ENCODE measurements around the gene BRIP1. TPM values are rescaled to one million over a fixed set of nuclear protein-coding genes. Genes with fewer than 3 reads are reported as not detected.

The BRIP1 gene
- total RNA-seq, 1 donor from 2014 or later, result 6.4 TPM

- DNase-seq (ENCODE audit: low read depth) (no peak), FAIRE-seq (no peak)
- no peak overlapping the region for H3K9ac ChIP-seq (ENCODE audit: low read length)
- H3K4me2 ChIP-seq (ENCODE audit: low read length), result no peak overlapping the region
- no peaks in the 10 kb centered on the region for H3K79me2 ChIP-seq (ENCODE audit: insufficient read depth, low read length)
- no peaks in the 10 kb centered on the region for H3K9me3 ChIP-seq (ENCODE audit: insufficient read depth, low read depth, low read length)
- no peaks in the 10 kb centered on the region for H3K27me3 ChIP-seq (ENCODE audit: insufficient read depth, low read length)
- peaks cover 7% of the 10 kb centered on the region for H3K36me3 ChIP-seq (ENCODE audit: insufficient read depth, low read length)
- TF ChIP-seq CTCF (IDR thresholded peaks at IDR 0.05; ENCODE audit: insufficient read depth, low read depth, low read length), result no peak
- no peak for TF ChIP-seq EZH2 (IDR thresholded peaks at IDR 0.05; ENCODE audit: insufficient read depth, low read length)
- no peak overlapping the region for H2AFZ ChIP-seq (ENCODE audit: low read depth, low read length)
- Mint-ChIP-seq H3K27ac (ENCODE audit: unreplicated experiment) (no peak overlapping the region), H3K36me3 (ENCODE audit: low read depth, unreplicated experiment) (no peaks in the 10 kb centered on the region), H3K9me3 (ENCODE audit: unreplicated experiment) (no peaks in the 10 kb centered on the region), H3K4me3 (ENCODE audit: unreplicated experiment) (no peak overlapping the region), H3K27me3 (ENCODE audit: low read depth, unreplicated experiment) (no peaks in the 10 kb centered on the region), H3K4me1 (ENCODE audit: low read depth, unreplicated experiment) (no peaks in the 10 kb centered on the region)
- H3K4me3 ChIP-seq (ENCODE audit: insufficient read depth, low read depth, low read length), result no peak overlapping the region
- H3K4me1 ChIP-seq (ENCODE audit: insufficient read depth, low read length), result no peaks in the 10 kb centered on the region
- H4K20me1 ChIP-seq (ENCODE audit: insufficient read depth, low read length), result no peaks in the 10 kb centered on the region
- no peak overlapping the region for H3K27ac ChIP-seq (ENCODE audit: low read depth, low read length)
These were observed 69.8 kb downstream of the BRIP1 start for GRCh38 chr17:61793565-61793964.

GRCh38 chr17:61789872-61790271 lies 73.5 kb downstream of the BRIP1 start:
- peaks cover 7% of the 10 kb centered on the region for H3K36me3 ChIP-seq (ENCODE audit: insufficient read depth, low read length)
- H4K20me1 ChIP-seq (ENCODE audit: insufficient read depth, low read length), result no peaks in the 10 kb centered on the region
- Mint-ChIP-seq H3K36me3 (ENCODE audit: low read depth, unreplicated experiment) (no peaks in the 10 kb centered on the region), H3K4me3 (ENCODE audit: unreplicated experiment) (no peak overlapping the region), H3K9me3 (ENCODE audit: unreplicated experiment) (no peaks in the 10 kb centered on the region), H3K27me3 (ENCODE audit: low read depth, unreplicated experiment) (no peaks in the 10 kb centered on the region), H3K27ac (ENCODE audit: unreplicated experiment) (no peak overlapping the region), H3K4me1 (ENCODE audit: low read depth, unreplicated experiment) (no peaks in the 10 kb centered on the region)
- no peaks in the 10 kb centered on the region for H3K4me1 ChIP-seq (ENCODE audit: insufficient read depth, low read length)
- H3K4me3 ChIP-seq (ENCODE audit: insufficient read depth, low read depth, low read length), result no peak overlapping the region
- no peaks in the 10 kb centered on the region for H3K27me3 ChIP-seq (ENCODE audit: insufficient read depth, low read length)
- no peak overlapping the region for H3K4me2 ChIP-seq (ENCODE audit: low read length)
- H3K9me3 ChIP-seq (ENCODE audit: insufficient read depth, low read depth, low read length), result no peaks in the 10 kb centered on the region
- FAIRE-seq (no peak), DNase-seq (ENCODE audit: low read depth) (no peak)
- no peak overlapping the region for H2AFZ ChIP-seq (ENCODE audit: low read depth, low read length)
- no peak overlapping the region for H3K9ac ChIP-seq (ENCODE audit: low read length)
- H3K27ac ChIP-seq (ENCODE audit: low read depth, low read length), result no peak overlapping the region
- no peaks in the 10 kb centered on the region for H3K79me2 ChIP-seq (ENCODE audit: insufficient read depth, low read length)
- TF ChIP-seq CTCF (IDR thresholded peaks at IDR 0.05; ENCODE audit: insufficient read depth, low read depth, low read length) (no peak), EZH2 (IDR thresholded peaks at IDR 0.05; ENCODE audit: insufficient read depth, low read length) (no peak)

- Mint-ChIP-seq H3K27me3 (ENCODE audit: low read depth, unreplicated experiment) (no peaks in the 10 kb centered on the region), H3K36me3 (ENCODE audit: low read depth, unreplicated experiment) (peaks cover 1% of the 10 kb centered on the region), H3K4me1 (ENCODE audit: low read depth, unreplicated experiment) (no peaks in the 10 kb centered on the region), H3K4me3 (ENCODE audit: unreplicated experiment) (no peak overlapping the region), H3K9me3 (ENCODE audit: unreplicated experiment) (no peaks in the 10 kb centered on the region), H3K27ac (ENCODE audit: unreplicated experiment) (no peak overlapping the region)
- no peak overlapping the region for H3K4me3 ChIP-seq (ENCODE audit: insufficient read depth, low read depth, low read length)
- H2AFZ ChIP-seq (ENCODE audit: low read depth, low read length), result no peak overlapping the region
- H3K27me3 ChIP-seq (ENCODE audit: insufficient read depth, low read length), result no peaks in the 10 kb centered on the region
- H3K79me2 ChIP-seq (ENCODE audit: insufficient read depth, low read length), result no peaks in the 10 kb centered on the region
- H3K4me1 ChIP-seq (ENCODE audit: insufficient read depth, low read length), result no peaks in the 10 kb centered on the region
- H3K9me3 ChIP-seq (ENCODE audit: insufficient read depth, low read depth, low read length), result no peaks in the 10 kb centered on the region
- DNase-seq (ENCODE audit: low read depth), result no peak
- no peak for FAIRE-seq
- no peaks in the 10 kb centered on the region for H3K36me3 ChIP-seq (ENCODE audit: insufficient read depth, low read length)
- TF ChIP-seq CTCF (IDR thresholded peaks at IDR 0.05; ENCODE audit: insufficient read depth, low read depth, low read length) (no peak), EZH2 (IDR thresholded peaks at IDR 0.05; ENCODE audit: insufficient read depth, low read length) (no peak)
- H3K9ac ChIP-seq (ENCODE audit: low read length), result no peak overlapping the region
- H3K4me2 ChIP-seq (ENCODE audit: low read length), result no peak overlapping the region
- no peaks in the 10 kb centered on the region for H4K20me1 ChIP-seq (ENCODE audit: insufficient read depth, low read length)
- no peak overlapping the region for H3K27ac ChIP-seq (ENCODE audit: low read depth, low read length)
These were observed 77.2 kb downstream of the BRIP1 start for GRCh38 chr17:61786088-61786487.
